Measurements from ENCODE around the gene SYT14.

GRCh38 chr1:210024282-210024681, 86.3 kb downstream of the SYT14 start:
- TF ChIP-seq CTCF (IDR thresholded peaks at IDR 0.05), result no peak
- no peak for TF ChIP-seq POLR2A (IDR thresholded peaks at IDR 0.05)
- no peak for TF ChIP-seq EP300 (IDR thresholded peaks at IDR 0.05)

Data from tibial nerve (tissue), 4 donors.